CD4-positive, alpha-beta T cell treated with Interleukin-6 for 4 hours (primary cell): ENCODE measurements around the gene ZNF324.
"Not testable (repeated sequence)": the region's sequence is repeated elsewhere in the genome, so short reads cannot be mapped to it uniquely, and the experiment has no call there.

Experiments used
- DNase-seq: peaks from one replicate; pipeline ENCODE4 v3.0.0-alpha.2; 2020; ENCODE audit warnings: mixed read lengths

Gene ZNF324

DNA sequence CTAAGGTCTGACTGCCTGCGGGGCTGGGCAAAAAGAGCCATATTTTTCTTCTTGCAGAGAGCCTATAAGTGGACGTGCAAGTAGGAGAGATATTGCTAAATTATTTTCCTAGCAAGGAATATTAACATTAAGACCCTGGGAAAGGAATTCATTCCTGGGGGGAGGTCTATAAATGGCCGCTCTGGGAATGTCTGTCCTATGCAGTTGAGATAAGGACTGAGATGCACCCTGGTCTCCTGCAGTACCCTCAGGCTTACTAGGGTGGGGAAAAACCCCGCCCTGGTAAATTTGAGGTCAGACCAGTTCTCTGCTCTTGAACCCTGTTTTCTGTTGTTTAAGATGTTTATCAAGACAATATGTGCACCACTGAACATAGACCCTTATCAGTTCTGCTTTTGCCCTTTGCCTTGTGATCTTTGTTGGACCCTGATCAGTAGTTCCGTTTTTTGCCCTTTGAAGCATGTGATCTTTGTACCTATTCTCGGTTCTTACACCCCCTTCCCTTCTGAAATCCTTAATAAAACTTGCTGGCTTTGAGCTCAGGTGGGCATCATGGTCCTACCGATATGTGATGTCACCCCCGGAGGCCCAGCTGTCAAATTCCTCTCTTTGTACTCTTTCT is 40.8 kb downstream of the ZNF324 start:
- not testable (repeated sequence) for DNase-seq

DNA sequence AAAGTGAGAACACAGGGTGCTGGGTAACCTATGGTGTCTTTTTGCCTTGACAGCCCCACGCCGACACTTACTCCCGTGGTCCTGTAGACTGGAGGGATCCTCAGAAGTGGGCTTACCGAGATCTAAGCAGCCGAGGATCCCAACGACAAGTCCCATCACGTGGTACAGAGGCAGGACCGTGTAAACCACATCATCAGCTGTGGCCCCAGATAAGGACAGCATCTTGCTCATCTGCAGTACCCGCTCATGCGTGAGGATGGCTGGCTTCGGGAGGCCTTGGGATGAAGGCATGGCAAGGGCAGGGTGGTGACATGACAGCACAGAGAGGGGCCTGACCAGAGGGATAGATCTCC is 42.8 kb downstream of the ZNF324 start:
- DNase-seq, result no peak

DNA sequence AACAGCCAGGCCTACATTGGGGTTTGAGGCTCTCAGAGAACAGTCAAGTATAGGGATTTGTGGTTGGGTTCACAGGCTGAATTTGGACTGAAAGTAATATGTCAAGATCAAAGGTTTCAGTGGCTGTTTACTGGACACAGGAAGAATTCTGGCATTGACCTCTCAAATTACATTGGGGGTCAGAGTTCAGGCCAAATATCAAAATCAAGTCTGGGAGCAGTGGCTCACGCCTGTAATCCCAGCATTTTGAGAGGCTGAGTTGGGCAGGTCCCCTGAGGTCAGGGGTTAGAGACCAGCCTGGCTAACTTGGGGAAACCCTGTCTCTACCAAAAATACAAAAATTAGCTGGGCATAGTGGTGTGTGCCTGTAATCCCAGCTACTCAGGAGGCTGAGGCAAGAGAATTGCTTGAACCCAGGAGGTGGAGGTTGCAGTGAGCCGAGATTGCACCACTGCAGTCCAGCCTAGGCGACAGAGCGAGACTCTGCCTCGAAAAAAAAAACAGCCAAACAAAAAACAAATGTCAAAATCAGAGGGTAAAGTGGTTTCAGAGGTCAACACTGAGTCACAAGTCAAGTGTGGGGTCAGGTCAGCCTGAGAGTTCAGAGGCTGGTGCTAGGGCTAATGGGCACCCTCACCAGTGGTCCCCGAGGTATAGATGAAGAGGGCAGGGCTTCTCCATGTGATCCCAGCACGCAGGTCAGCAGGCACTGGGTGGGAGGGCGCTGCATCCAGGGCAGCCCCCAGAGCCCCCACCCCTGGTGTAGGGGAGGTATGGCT is 43.4 kb downstream of the ZNF324 start:
- DNase-seq, result no peak

DNA sequence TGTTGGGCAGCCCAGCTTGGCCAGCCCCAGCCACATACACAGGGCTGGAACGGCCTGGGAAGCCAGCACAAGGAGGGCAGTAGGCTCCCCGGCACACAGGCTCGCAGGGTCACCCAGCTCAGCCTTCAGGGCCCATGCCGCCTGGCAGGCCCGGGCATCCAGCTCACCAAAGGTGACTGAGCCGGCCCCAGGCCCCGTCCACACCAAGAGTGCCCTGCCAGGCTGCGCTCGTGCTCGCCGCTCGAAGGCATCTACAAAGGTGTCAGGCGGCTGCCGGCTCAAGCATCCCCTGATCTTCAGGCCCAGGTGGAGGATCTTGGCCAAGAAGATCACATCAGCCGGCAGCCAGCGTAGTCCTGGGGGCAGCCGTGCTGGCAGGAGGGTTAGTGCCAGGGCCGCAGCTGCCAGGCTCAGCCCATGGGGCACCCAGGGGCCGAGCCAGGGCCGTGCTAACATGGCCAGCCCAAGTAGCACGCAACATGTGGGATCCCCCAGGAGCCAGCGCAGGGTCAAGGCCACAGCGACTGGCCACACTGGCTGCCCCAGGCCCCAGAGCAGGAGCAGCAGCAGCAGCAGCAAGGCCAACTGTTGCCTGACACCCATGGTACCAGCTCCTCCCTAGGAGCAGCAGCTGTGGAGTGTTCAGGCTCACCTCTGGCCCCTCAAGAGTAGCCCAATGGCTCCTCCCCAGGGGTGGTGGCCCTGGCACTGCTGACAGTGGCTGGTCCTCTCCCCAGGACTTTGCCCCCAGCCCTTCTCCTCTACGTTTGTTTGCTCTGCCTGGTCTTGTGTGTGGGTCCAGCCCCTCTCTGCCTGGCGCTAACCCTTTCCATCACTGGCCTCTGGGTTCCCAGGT is 44.7 kb downstream of the ZNF324 start, which contains the start of gene SLC27A5:
SLC27A5 (minus strand) TSS at position 640 of the 856 bp plus-strand sequence; CDS start at position 603, 37 bp downstream.
- DNase-seq, result no peak

DNA sequence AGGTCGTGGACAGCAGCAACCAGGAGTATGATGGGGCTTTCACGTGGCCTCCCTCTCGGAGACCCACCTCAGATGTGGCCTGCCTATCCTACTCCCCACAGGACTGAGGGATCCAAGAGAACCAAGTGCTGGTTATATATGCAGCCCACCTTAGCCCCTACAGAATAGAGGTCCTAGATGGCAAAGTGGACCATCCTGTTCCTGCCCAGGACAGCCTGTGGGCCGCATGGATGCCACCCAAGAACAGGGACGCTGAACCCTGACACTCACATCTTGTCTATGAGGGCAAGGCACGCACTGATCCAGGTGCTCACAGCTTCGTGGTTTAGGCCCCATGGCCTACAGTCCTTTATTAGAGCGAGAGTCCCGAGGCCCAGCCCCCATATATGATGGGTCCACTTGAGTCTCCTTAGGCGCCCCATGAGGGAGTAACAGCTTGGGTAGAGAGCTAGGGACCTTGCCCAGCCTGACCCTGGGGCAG is 46.4 kb downstream of the ZNF324 start:
- DNase-seq, result no peak

DNA sequence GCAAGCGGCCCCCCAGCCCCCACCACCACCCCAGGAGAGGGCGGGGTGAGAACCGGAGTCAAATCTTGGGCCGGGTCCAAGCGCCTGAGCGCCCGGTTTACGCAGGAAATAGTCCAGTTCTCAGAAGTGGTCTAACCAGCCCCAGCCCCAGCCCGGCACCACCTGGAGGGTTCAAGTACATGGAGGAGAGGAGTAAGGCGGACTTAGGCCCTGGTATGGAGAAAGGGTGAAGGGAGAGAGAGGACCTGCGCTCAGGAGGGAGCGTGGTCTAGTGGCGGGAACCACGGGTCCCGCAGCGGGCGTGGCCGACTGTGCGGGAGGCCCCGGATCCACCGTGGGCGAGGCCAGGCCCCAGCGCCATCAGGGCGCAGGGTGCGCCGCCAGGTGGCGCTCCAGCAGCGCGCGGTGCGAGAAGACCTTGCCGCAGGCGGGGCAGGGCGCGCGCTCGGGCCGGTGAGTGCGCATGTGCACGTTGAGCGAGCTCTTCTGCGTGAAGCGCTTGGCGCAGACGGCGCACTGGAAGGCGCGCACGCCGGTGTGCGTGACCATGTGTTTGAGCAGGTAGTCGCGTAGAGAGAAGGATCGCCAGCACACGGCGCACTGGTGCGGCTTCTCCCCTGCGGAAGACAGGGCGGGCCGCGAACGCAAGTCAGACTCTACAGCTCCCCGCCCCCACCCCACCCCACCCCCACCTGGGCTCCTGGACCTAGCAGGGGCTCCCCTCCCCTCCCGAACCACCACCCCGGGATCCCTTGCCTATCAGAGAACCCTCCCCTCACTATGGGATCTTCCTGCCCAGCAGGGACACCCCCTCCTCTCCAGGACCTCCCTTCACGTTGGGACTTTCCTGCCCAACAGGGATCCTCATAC is 47.0 kb downstream of the ZNF324 start:
- DNase-seq, result peak; percentile 96

DNA sequence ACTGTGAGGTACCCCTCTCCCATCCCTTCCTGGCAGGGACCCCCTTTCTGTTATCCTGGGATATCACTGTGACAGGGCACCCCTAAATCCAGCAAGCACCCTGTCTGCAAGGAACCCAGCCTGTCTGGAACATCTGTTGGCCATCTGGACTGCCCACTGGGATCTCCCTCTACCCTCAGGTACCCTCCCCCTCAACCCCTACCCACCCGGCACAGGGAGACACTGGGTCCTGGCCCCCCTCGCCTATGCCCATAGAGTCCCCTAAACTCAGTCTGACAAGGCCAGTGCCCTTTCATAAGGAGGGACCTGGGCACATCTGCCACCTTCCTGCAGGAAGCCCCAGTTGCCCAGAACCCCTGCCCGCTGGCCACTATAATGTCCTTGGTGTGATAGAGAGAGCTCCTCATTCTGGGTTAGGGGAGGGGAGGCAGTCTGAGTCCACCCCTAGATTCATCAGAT is 47.7 kb downstream of the ZNF324 start:
- DNase-seq, result no peak

DNA sequence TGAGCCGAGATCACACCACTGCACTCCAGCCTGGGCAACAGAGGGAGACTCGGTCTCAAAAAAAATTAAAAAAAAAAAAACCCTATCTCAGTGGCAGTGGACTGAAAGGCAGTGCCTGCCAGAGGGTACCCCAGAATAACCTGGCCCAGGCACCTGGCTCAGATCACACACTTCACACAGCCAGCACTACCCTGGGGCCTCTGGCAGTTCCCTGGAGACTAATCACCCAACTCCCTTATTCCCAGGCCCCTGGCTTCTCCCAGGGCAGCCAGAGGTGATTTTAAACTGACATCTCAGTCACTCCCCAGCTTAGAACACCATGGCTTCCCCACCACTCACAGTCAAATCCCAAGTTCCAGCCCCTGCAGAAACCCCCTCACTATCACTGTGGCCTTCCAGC is 48.4 kb downstream of the ZNF324 start:
- no peak for DNase-seq

DNA sequence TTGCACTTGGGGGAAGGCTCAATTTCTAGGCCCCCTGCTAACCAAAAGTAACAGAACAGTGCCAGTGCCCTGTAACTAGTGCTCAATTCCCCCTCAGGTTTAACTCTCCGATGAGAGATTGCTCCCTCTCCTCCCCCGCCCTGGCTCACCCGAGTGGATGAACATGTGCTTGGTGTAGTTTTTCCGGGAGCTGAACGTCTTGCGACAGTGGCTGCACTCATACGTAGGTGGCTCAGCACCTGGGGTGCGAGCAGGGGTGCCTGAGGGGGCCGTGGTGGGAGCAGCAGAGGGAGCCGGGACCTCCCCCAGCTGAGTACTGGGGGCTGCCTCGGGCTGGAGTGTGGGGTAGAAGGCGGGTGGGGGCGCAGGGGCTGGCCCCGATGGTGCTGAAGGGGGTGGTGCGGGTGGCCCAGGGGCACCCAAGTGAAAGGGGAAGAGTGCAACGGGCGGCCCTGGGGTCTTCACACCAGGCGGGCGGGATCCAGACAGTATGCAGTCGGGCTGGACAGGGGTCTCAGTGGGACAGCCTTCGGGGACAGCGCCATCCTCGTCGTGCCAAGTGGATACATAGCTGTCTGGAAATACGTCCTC is 49.5 kb downstream of the ZNF324 start:
- DNase-seq, result no peak

DNA sequence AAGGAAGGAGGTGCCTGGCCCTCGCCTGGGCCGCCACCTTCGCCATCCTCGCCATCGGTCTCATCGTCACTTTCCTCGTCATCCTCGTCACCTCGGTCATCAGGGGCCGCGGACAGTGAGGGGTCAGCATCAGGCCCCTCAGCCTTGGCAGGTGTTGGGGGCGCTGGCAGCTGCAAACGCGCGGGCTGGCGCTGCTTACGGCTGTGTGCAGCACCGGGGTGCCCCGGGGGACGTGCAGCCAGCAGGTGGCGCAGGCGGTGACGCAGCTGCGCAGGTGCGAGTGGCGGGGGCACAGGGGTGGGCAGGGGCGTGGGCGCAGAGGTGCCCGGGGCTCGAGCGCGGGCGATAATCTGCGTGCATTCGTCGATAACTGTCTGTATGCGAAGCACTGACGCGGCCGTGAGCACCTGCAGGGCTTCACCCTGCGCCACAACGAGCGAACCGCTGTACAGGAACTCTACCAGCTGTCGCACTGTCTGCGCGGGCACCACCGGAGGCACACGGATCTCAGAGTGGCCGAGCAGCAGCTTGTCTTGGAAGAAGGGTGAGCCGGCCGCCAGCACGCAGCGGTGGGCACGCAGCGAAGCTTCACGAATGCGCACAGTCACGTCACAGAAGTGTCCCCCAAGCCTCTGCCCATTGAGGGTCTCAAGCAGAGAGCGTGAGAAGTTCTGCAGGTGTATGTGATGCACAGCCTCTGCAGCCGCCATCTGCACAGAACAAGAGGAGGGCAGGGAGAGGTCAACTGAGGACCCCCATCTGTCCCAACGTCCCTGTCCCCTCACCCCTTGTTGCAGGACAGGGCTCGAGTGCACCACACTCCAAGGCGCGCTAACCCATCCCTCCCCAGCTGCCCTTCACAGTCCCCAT is 50.3 kb downstream of the ZNF324 start:
- DNase-seq, result no peak

DNA sequence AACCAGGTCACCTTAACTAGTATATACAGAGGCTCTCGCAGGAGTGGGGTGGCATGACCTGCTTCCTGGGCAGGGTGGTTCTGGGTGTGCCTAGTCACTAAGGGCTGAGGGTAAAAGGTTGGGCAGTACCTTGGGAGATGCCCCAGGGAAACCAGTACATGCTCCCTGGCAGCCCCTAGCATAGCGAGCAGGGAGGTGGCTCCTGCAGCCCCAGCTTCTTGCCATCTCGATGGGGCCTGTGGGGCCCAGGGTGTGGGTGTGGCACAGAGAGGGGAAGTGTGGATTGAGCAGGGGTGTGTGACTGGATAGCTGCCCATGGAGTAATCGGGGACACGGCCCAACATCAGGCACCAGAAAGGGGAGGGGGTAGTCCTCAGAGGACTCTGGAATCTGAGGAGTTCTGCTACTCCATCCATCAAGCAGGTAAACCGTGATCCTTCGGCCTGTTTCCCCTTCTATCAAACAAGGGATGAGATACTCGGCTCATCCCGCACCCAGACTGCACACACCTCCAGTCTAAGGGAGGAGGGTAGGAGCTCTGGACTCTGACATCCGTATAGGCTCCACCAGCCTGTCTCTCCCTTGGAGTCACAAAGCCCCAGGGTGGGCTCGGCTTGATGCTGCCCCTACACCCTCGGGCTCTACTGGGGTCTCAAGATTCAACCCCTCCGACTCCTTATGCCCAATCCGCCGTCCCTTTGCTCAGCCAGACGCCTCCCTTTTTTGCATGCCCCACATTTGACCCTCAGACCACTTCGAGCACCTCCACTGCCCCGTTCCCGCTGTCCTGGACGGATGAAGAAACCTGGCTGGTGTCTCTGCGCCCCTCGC is 51.6 kb downstream of the ZNF324 start:
- no peak for DNase-seq

DNA sequence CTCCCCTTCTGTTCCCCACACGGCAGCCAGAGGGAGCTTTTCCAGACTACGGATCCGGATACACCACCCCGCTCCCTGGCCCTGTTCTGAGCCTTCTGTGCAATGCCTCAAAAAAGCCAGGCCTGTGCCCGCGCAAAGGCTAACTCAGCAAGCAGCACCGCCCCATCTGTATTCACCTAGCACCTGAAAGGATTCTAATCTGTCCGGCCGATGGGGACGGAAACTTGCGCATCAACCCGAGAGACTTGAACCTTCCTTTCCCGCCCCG is 52.1 kb downstream of the ZNF324 start:
- DNase-seq, result peak; percentile 66

DNA sequence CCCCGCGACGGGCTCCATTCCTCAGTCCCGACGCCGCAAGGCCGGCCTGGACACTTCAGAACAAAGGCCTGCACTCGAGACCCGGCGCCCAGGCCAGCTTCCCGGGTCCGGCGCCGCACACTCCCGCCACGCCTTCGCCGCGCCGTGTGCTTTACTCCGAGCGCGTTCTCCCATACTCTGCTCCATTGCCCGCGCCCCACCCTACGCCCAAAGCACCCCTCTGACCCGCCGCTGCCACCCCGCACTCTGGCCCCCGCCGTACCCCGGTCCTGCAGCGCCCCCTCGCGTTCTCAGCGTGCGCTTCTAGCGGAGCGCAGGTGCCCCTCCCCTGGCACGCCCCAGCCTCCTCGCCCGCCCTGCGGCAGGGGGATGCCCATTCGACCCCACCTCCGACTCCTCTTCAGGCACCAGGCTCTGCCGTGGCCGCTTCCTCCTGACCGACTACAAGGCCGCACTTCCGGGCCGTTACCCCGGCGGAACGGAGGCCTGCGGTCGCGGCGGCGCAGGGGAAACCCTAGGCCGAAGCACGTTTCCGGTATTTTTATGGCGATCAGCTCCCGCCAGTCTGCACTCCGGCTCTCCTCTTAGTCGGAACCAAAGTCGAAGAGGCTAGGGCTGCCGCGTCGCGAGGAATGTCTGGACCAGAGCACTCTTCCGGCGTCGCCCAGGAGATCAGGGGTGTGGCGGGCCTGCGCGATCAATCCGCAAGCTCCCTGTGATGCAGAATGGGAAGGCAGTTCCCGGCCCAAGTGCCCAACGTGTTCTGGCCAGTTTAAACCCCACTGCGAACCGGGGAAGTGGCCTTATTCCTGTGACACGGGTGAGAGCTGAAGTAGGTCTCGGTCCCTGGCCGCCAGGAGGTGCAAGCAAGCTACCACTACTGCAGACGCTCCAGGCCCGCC is 52.7 kb downstream of the ZNF324 start, which contains the start of gene ZBTB45:
ZBTB45 (minus strand) TSS at position 456 of the 902 bp plus-strand sequence. CDS start 2,137 bp downstream, outside the sequence.
- DNase-seq, result peak; percentile 86

DNA sequence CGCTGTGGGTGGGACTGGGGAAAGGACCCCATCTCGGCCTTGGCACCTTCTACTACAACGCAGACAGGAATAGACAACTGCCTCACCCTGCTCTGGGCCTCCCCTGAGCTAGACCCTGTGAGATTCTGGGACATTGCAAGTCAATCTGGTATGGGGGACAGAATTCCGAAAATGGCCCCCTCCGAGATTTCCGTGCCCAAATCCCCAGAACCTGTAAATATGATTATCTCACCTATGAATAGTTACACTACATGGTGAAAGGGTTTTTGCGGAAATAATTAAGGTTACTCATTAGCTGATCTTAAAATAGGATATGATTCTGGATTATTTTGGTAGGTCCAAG is 53.3 kb downstream of the ZNF324 start:
- DNase-seq, result no peak

DNA sequence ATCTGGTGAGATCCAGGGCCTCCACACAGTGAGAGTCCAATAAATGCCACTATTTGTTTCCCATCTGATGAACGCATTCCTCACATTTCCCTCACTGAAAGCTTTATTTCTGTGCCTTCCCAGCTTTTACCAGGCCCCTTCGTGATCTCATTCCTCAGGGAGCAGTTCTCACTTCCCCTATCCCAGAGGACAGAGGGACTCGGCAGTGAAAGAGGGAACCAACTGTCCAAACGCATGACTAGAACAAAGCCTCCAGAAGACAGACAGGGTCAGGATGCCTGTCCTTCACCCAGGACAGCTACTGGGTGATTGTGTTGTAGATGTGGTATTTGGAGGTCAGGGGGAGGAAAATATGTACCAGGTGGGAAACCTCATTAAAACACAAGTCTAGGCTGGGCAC is 54.8 kb downstream of the ZNF324 start:
- no peak for DNase-seq

DNA sequence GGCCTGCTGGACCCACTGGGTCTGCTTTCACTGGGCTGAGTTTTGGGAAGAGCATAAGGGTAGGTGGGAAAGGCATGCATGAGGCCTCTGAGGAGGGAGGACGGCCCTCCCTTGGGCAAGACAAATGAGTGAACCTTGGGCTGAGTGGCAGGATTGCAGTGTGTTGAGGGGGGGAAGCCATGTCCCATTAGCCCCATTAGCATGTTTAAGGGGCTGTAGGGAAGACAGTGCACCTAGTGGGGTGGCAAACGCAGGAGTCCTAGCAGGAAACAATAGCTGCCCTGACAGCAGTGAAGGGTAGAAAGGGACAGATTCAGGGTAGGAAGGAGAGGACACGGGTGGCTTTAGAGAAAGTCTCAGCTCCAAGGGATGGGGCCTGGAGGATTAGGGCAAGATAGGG is 55.8 kb downstream of the ZNF324 start:
- DNase-seq, result no peak
